ENCODE measurements around the gene LMOD3. TPM values are rescaled to one million over a fixed set of nuclear protein-coding genes. Genes with fewer than 3 reads are reported as not detected.
A peak's percentile ranks its signal among the peaks of the same experiment; 100 is the strongest.

LMOD3 gene
- 154 TPM for total RNA-seq
- long read RNA-seq, full-length matches to known transcripts, result 68 of 83 reads
- long read RNA-seq, partial matches to known transcripts, result 8 of 83 reads
- long read RNA-seq, other reads (novel, unspliced or antisense), result 7 of 83 reads

- intact Hi-C loops (cut with micrococcal nuclease), result no loop called here
- Histone ChIP-seq H3K4me3 (peak within 1 kb of the TSS; percentile 65), H3K27ac (replicated peaks) (peak within 1 kb of the TSS; percentile 82), H3K27me3 (ENCODE audit: low read depth) (no peaks in the 10 kb centered on the region), H3K36me3 (peaks cover 12% of the 10 kb centered on the region), H3K4me1 (peaks cover 25% of the 10 kb centered on the region), H3K9me3 (replicated peaks) (no peaks in the 10 kb centered on the region)
- DNase-seq, result no peak
- TF ChIP-seq CTCF (IDR thresholded peaks at IDR 0.05; ENCODE audit: borderline replicate concordance), result no peak
Observed at GRCh38 chr3:69122403-69122802, at the start of gene LMOD3. Gene LMOD3 (minus strand): TSS chr3:69122595. CDS start chr3:69122386, 209 bp downstream.

GRCh38 chr3:69172058-69172457, 49.7 kb upstream of the LMOD3 start:
- H3K27me3 ChIP-seq (ENCODE audit: low read depth), result no peaks in the 10 kb centered on the region
- DNase-seq, result no peak
- no peaks in the 10 kb centered on the region for H3K9me3 ChIP-seq (replicated peaks)
- peaks cover 22% of the 10 kb centered on the region for H3K36me3 ChIP-seq
- H3K27ac ChIP-seq (replicated peaks), result no peak overlapping the region
- no peak overlapping the region for H3K4me3 ChIP-seq
- peaks cover 18% of the 10 kb centered on the region for H3K4me1 ChIP-seq
- intact Hi-C loops (cut with micrococcal nuclease), result no loop called here
- no peak for TF ChIP-seq CTCF (IDR thresholded peaks at IDR 0.05; ENCODE audit: borderline replicate concordance)

- H3K9me3 ChIP-seq (replicated peaks), result no peaks in the 10 kb centered on the region
- intact Hi-C loops (cut with micrococcal nuclease), result loop anchor here (10.0 kb wide), 1 partner anchor 258 kb away; no protein-coding TSS in a partner anchor
- H3K27ac ChIP-seq (replicated peaks), result no peak overlapping the region
- H3K36me3 ChIP-seq, result peaks cover 7% of the 10 kb centered on the region
- no peaks in the 10 kb centered on the region for H3K27me3 ChIP-seq (ENCODE audit: low read depth)
- TF ChIP-seq CTCF (IDR thresholded peaks at IDR 0.05; ENCODE audit: borderline replicate concordance), result no peak
- H3K4me1 ChIP-seq, result no peaks in the 10 kb centered on the region
- DNase-seq, result no peak
- no peak overlapping the region for H3K4me3 ChIP-seq
Observed at GRCh38 chr3:69166446-69166845, 44.1 kb upstream of the LMOD3 start.

- Histone ChIP-seq H3K27me3 (ENCODE audit: low read depth) (no peaks in the 10 kb centered on the region), H3K27ac (replicated peaks) (no peak overlapping the region), H3K4me3 (no peak overlapping the region), H3K9me3 (replicated peaks) (no peaks in the 10 kb centered on the region), H3K36me3 (no peaks in the 10 kb centered on the region), H3K4me1 (no peaks in the 10 kb centered on the region)
- intact Hi-C loops (cut with micrococcal nuclease), result loop anchor here (10.0 kb wide), 1 partner anchor 259 kb away; no protein-coding TSS in a partner anchor
- no peak for TF ChIP-seq CTCF (IDR thresholded peaks at IDR 0.05; ENCODE audit: borderline replicate concordance)
- DNase-seq, result no peak
Observed at GRCh38 chr3:69165744-69166143, 43.3 kb upstream of the LMOD3 start.

GRCh38 chr3:69164296-69164695, 41.9 kb upstream of the LMOD3 start:
- intact Hi-C loops (cut with micrococcal nuclease), result loop anchor here (5.0 to 10.0 kb wide), 3 partner anchors 143 to 508 kb away; no protein-coding TSS in a partner anchor
- no peak for DNase-seq
- Histone ChIP-seq H3K4me3 (no peak overlapping the region), H3K9me3 (replicated peaks) (no peaks in the 10 kb centered on the region), H3K36me3 (no peaks in the 10 kb centered on the region), H3K4me1 (no peaks in the 10 kb centered on the region), H3K27me3 (ENCODE audit: low read depth) (no peaks in the 10 kb centered on the region), H3K27ac (replicated peaks) (no peak overlapping the region)
- TF ChIP-seq CTCF (IDR thresholded peaks at IDR 0.05; ENCODE audit: borderline replicate concordance), result no peak

Measured in left ventricle myocardium inferior (tissue), 1 donor.